Measurements from ENCODE around the gene PACS1.

Gene PACS1

GRCh38 chr11:66035653-66036333 is 34.3 kb upstream of the PACS1 start:
- no peak for TF ChIP-seq CTCF (IDR thresholded peaks at IDR 0.05; ENCODE audit: low read depth, low read length, missing control alignments)
- in situ Hi-C loops (cut with HindIII; ENCODE audit: low sequenced_read_pairs), result no loop called here
- no peak overlapping the region for H3K4me3 ChIP-seq (ENCODE audit: low read depth, low read length)
- DNase-seq (ENCODE audit: low read depth), result no peak

- no peak for TF ChIP-seq CTCF (IDR thresholded peaks at IDR 0.05; ENCODE audit: low read depth, low read length, missing control alignments)
- in situ Hi-C loops (cut with HindIII; ENCODE audit: low sequenced_read_pairs), result no loop called here
- H3K4me3 ChIP-seq (ENCODE audit: low read depth, low read length), result no peak overlapping the region
- DNase-seq (ENCODE audit: low read depth), result no peak
Measured at GRCh38 chr11:66036334-66036710, 33.8 kb upstream of the PACS1 start.

GRCh38 chr11:66037327-66037726 is 32.7 kb upstream of the PACS1 start:
- no peak for DNase-seq (ENCODE audit: low read depth)
- no peak overlapping the region for H3K4me3 ChIP-seq (ENCODE audit: low read depth, low read length)
- TF ChIP-seq CTCF (IDR thresholded peaks at IDR 0.05; ENCODE audit: low read depth, low read length, missing control alignments), result no peak
- in situ Hi-C loops (cut with HindIII; ENCODE audit: low sequenced_read_pairs), result no loop called here

- H3K4me3 ChIP-seq (ENCODE audit: low read depth, low read length), result no peak overlapping the region
- in situ Hi-C loops (cut with HindIII; ENCODE audit: low sequenced_read_pairs), result no loop called here
- no peak for TF ChIP-seq CTCF (IDR thresholded peaks at IDR 0.05; ENCODE audit: low read depth, low read length, missing control alignments)
- no peak for DNase-seq (ENCODE audit: low read depth)
Measured at GRCh38 chr11:66039765-66040164, 30.3 kb upstream of the PACS1 start.

GRCh38 chr11:66042227-66042995 is 27.7 kb upstream of the PACS1 start:
- no peak overlapping the region for H3K4me3 ChIP-seq (ENCODE audit: low read depth, low read length)
- in situ Hi-C loops (cut with HindIII; ENCODE audit: low sequenced_read_pairs), result no loop called here

More at GRCh38 chr11:66042227-66042995, 27.7 kb upstream of the PACS1 start:
- no peak for TF ChIP-seq CTCF (IDR thresholded peaks at IDR 0.05; ENCODE audit: low read depth, low read length, missing control alignments)
- DNase-seq (ENCODE audit: low read depth), result no peak
